Lower leg skin (tissue), 4 donors: ENCODE data around the gene MLEC. TPM values are rescaled to one million over a fixed set of nuclear protein-coding genes. Genes with fewer than 3 reads are reported as not detected.
"Not testable (repeated sequence)": the region's sequence is repeated elsewhere in the genome, so short reads cannot be mapped to it uniquely, and the experiment has no call there.

Experiments used
- DNase-seq, 2 donors: peaks; one replicate each; pipeline ENCODE4 v3.0.0-alpha.2; 2019; ENCODE audit warnings: low spot score in 2 of 2
- H3K4me3 ChIP-seq: fragments of 200-600 bp; sonication (generic); 2 replicates; pipeline ENCODE4 v1.5.1; 2017; ENCODE audit warnings: mild to moderate bottlenecking, low read depth; ENCODE audit not compliant: poor library complexity, severe bottlenecking
- POLR2A ChIP-seq, 2 donors: fragments of 450-650 bp; IDR thresholded peaks; one replicate each; pipeline ENCODE4 v1.6.1; 2016 to 2017; ENCODE audit warnings: antibody characterized with exemption in 2 of 2, mild to moderate bottlenecking in 1 of 2, moderate library complexity in 1 of 2
- WGBS, 2 donors: methylation state at CpG; one replicate each; pipeline ENCODE4 v1.1.5; 2018; 5-methylcytosine and 5-hydroxymethylcytosine counted together
- intact Hi-C: fragments of 100-400 bp; cut with DNase I; formaldehyde crosslinking; loops from one replicate; pipeline ENCODE4 v1.15.0; 2023; ENCODE audit warnings: low total_unique reads
- total RNA-seq, 4 donors: library from RNA; depleted of rRNA; stranded (reverse); fragments of >200 nt; gene quantifications; one replicate each; pipeline ENCODE4 v1.1.0, GENCODE V29; 2016
- TF ChIP-seq, protein P1 (sequence below), 3 donors: fragments of 450-650 bp; IDR thresholded peaks; one replicate each; pipeline ENCODE4 v1.5.1; 2016; ENCODE audit warnings: antibody characterized with exemption in 3 of 3, mild to moderate bottlenecking in 3 of 3, moderate library complexity in 2 of 3

Gene MLEC
- total RNA-seq, 4 donors from 2014 or later: 15.4 to 53.3 (median 40.9) TPM

DNA sequence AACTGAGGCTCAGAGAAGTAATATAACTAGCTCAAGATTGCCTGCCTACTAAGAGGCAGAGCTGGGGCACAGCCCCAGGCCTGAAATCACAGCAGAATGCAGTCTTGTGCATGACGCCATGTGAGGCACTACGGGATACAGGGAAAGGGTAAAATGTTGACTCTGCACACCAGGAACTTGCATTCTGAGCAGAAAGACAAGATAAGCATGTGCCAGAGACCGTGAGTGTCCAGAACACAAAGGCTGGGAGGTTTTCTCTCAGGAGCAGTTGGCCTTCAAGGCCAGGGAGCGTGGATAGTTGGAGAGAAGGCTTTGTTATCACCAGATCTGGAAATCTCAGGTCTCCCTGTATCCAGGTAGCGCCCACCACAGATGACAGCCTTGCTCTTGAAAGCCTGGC lies 23.2 kb upstream of the MLEC start:
- TF ChIP-seq, protein P1, sequence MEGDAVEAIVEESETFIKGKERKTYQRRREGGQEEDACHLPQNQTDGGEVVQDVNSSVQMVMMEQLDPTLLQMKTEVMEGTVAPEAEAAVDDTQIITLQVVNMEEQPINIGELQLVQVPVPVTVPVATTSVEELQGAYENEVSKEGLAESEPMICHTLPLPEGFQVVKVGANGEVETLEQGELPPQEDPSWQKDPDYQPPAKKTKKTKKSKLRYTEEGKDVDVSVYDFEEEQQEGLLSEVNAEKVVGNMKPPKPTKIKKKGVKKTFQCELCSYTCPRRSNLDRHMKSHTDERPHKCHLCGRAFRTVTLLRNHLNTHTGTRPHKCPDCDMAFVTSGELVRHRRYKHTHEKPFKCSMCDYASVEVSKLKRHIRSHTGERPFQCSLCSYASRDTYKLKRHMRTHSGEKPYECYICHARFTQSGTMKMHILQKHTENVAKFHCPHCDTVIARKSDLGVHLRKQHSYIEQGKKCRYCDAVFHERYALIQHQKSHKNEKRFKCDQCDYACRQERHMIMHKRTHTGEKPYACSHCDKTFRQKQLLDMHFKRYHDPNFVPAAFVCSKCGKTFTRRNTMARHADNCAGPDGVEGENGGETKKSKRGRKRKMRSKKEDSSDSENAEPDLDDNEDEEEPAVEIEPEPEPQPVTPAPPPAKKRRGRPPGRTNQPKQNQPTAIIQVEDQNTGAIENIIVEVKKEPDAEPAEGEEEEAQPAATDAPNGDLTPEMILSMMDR (IDR thresholded peaks at IDR 0.05): no peak
- TF ChIP-seq POLR2A (IDR thresholded peaks at IDR 0.05): no peak
- no peak for DNase-seq
- WGBS, 2 donors: 94% methylated on average over 5 of the region's 5 CpGs
- no peak overlapping the region for H3K4me3 ChIP-seq
- intact Hi-C loops: no loop called here

DNA sequence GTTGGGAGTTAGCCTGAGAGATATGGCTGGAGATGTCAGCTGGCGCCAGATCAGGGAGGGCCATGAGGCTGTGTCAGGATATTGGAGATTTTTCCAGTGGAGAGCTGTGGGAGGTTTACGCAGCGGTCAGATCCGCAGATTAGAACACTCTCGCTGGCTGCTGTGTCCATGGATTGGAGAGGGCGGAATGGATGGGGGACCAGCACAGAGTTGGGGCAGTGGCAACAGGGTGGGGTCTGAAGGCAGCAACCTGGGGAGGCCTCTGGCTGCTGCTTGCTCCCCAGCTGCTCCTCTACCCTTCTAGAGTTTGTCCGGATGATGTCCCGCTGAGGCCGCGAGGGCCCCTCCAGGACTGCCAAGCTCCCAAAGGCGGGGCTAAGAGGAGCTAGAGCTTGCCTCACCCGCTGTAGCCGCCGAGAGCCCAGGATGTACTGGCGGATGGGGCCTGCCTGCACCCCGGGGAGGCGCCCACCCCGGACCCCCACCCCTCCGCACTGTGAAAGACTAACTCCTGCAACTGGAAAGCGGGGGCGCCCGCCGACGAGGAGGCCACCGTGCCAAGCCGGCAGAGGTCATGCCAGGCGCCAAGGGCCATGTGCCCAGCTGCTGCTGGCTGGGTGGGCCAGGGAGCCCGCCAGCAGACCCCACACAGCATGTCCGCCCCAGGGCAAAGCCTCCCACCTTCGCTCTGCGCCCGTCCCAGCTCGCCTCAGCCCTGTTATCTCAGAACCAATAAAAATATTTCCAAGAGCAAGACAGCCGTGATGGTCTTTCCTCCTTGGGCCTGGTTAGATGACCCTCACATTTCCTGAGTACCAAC lies 20.2 kb upstream of the MLEC start:
- 87 to 90% methylated on average over 15 to 28 of the region's 34 CpGs for WGBS, 2 donors
- intact Hi-C loops: no loop called here
- H3K4me3 ChIP-seq: no peak overlapping the region
- no peak for DNase-seq
- TF ChIP-seq, protein P1 (IDR thresholded peaks at IDR 0.05): no peak
- TF ChIP-seq POLR2A (IDR thresholded peaks at IDR 0.05): no peak

DNA sequence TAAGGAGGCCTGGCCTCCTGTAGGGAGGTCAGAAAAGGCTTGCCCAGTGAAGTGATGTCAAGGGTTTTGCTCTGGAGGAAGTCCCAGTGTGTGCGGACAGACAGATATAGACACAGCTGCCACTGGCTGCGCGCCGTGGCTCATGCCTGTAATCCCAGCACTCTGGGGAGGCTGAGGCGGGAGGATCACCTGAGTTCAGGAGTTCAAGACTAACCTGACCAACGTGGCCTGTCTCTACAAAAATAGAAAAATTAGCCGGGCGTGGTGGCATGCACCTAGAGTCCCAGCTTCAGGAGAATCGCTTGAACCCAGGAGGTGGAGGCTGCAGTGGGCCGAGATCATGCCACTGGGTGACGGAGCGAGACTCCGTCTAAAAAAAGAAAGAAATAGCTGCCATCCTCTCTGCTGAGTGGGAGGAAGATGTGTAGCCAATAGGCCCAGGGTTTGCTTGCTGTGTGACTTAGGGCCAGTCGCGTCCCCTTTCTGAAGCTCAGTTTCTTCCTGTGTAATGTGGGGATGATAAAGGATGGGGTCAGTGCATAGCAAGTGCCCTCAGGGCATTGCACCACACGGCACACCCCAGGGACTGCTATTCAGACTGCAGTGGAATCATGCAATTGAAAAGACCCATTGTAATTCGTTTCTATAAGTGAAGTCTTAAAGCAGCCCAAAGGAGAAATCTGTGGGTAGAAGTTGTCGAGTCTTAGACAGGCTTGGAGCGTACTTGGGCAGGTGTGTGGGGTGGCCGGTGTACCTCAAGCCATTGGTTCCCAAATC lies 18.7 kb upstream of the MLEC start:
- TF ChIP-seq POLR2A (IDR thresholded peaks at IDR 0.05): no peak
- TF ChIP-seq, protein P1 (IDR thresholded peaks at IDR 0.05): no peak
- DNase-seq: no peak
- 81 to 86% methylated on average over 20 of the region's 20 CpGs for WGBS, 2 donors

DNA sequence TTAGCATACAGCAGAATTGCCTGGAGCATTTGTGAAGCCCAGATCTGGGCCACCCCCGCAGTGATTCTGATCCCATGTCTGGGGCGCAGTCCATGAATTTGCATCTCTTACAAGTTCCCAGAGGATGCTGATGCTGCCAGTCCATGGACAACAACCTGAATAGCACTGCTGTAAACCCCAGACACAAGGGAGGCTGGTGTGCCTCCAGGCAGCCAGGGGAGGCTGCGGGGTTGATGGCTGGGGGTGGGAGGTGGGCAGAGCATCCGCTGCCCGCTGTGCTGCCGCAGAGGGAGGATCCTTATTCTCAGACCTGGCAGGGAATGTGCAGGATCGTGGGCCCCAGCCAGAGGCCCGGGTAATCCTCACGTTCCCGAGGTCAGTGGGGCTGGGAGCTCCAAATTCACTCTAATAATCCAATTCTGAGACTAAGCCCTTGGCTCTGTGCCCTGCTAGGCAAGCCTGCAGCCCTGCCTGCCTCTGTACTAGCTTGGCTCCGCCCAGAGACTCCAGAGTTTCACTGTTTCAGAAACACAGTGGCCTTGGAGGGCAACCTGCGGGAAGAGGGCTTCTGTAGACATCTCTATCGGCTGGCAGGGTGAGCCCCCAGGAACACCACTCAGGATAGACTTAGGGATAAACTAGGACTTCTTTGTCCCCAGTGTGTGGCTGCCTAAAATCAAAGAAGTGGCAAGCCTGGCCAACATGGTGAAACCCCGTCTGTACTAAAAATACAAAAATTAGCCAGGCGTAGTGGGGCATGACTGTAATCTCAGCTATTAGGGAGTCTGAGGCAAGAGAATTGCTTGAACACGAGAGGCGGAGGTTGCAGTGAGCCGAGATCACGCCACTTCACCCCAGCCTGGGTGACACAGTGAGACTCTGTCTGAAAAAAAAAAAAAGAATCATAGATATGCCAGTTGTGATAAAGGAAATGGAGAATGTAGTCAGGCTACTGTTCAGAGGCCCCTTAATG lies 17.8 kb upstream of the MLEC start:
- 38 to 43% methylated on average over 19 of the region's 19 CpGs for WGBS, 2 donors
- H3K4me3 ChIP-seq: no peak overlapping the region
- TF ChIP-seq POLR2A (IDR thresholded peaks at IDR 0.05): no peak
- TF ChIP-seq, protein P1 (IDR thresholded peaks at IDR 0.05): no peak
- intact Hi-C loops: no loop called here
- DNase-seq: no peak

More for the DNA sequence above, 18.7 kb upstream of the MLEC start:
- intact Hi-C loops: no loop called here
- no peak overlapping the region for H3K4me3 ChIP-seq

DNA sequence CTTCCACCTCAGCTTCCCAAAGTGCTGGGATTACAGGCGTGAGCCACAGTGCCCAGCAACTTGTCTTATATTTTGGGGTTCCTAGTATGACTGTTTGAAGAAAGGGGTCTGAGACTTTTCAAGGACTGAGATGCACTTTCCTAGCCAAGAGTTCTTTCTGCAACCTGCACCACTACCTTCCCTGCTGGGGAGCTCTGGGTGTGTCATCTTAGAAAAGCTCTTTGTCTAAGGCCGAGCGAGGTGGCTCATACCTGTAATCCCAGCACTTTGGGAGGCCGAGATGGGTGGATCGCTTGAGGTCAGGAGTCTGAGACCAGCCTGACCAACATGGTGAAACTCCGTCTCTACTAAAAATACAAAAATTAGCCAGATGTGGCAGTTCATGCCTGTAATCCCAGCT lies 16.7 kb upstream of the MLEC start:
- H3K4me3 ChIP-seq, intact Hi-C loops, DNase-seq: not testable (repeated sequence)
- WGBS, 2 donors: 83 to 96% methylated on average over 6 of the region's 6 CpGs
